NOMO-1 treated with DMSO at 0.1 percent for 48 hours (cell line): ENCODE results near the gene EGFL7.

Source experiments
- DNase-seq: peaks from one replicate; lab custom pipeline; 2025; ENCODE audit not compliant: unreplicated experiment; lab: John Stamatoyannopoulos, UW

The EGFL7 gene

DNA sequence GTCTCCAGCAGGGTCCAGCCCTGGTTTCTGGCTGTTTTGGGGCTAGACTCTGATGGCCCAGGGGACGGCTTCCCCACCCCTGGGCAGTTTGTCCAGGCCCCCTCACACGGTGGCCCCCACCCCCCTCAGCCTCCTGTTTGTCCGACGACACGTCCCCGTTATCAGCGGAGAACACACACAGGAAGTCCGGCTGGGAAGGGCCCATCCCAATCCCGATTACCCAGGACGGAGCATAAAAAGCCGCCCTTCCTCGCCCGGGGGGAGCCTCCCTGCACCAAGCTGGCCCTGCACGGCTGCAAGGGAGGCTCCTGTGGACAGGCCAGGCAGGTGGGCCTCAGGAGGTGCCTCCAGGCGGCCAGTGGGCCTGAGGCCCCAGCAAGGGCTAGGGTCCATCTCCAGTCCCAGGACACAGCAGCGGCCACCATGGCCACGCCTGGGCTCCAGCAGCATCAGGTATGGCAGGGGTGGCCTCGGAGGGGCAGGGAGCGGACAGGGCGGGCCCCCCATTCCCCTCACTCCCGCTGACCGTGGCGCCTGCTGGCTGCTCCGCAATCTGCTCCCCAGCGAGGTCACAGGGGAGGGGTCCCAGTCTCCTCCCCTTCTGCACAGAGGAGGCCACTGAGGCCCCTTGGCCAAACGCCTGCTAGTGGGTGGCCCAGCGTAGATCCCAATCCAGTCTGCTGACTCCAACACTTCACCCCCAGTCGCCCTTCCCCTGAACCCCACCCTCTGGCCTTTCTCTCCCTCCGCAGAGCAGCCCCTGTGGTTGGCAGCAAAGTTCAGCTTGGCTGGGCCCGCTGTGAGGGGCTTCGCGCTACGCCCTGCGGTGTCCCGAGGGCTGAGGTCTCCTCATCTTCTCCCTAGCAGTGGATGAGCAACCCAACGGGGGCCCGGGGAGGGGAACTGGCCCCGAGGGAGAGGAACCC, at the start of gene EGFL7:
EGFL7 (plus strand) TSS at position 261 of the 926 bp plus-strand sequence. CDS start 5,367 bp downstream, outside the sequence.
- no peak for DNase-seq

DNA sequence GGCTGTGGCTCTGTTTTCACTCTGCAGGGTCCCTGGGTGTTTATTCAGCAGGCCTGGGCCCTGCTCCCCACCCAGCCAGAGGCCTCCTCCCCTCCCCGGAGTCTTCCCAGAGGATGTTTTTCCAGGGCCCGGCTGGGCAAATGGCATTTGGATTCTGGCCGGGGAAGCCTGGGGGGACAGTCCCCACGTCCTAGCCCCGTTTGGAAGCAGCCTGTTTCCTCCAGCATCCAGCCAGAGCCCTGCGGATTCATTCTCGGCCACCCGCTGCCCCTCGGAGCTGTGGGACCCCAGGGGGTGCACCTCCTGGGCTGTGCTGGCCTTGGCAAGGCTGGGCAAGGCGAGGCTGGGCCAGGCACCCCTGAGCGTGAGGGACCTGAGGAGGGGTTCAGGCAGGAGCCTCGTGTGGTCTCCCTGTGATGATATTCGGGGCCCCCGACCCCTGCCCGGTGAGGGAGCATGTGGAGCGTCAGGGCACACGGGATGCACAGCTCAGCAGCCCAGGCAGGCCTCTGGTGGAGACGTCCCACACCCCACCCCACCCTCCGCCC, 48.8 kb upstream of the EGFL7 start:
- no peak for DNase-seq

DNA sequence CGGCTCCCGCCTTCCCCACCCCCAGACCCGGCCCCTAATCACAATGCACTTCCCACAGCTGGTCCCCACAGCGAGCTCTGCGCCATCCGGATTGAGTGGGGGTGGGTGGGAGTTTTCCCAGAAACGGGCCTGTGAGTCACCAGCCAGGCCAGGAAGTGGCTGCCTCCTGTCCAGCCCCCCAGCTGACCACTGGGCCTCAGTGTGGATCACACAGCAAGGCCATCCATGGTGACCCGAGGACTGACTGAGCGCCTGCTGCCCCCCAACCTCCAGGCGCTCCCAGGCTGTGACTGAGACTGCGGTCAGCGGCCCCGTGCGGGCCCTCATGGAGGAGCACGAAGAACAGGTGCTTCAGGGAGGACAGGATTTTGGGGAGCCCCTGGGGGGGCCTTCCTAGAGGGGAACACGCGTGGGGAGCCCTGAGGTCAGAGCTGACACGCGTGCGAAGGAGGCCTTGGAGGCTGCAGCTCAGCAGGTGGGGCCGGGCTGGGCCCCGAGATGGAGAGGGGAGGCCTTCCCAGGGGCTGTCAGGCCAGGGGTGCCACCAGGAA, 48.3 kb upstream of the EGFL7 start:
- DNase-seq, result no peak

- DNase-seq, result no peak
Measured at GRCh38 chr9:136614967-136615623, 47.6 kb upstream of the EGFL7 start.

DNA sequence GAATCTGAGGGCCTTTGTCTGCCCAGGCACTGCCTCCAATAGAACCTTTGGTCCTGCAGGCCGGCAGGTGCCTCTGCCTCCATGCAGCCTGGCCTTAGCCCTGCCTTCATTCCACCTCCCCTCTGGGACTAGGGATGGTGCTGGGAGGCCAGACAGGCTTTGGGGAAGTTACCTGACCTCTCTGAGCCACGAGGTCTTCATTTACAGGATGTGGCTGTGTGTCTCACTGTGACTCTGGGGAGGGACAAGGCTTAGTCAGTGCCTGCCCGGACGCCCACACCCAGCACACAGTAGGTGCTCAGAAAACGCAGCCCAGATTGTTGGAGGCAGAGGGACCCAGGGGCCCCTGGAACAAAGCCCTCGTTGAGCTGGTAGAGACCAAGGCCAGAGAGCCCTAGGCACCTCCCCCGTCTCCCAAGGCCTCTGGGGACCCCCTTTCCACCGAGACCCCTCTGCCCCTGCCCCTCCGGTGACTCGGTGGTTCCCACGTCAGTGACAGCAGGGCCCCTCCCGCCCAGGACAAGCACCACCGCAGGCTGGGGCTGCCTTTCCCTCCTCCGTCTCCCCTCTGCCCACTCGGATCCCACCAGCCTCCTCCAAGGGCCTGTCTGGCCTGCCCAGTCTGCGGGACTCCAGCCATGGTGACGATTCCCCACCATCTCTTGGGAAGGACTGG, 46.9 kb upstream of the EGFL7 start:
- peak; percentile 41 for DNase-seq

DNA sequence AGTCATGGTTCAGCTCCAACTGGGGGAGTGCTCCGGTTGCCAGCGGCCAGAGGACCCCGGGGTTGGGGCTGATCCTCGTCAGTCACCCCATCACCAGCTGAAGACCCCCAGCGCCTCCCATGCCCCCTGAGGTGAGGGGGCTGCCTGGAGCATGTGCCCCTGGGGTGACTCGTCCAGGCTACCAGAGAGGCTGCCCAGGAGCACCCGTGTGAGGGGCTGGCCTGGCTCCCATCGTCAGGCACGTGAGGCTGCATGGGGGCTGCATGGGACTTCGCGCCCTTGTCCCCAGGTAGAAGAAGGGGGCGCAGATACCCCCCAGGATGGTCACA, 46.4 kb upstream of the EGFL7 start:
- DNase-seq, result no peak

GRCh38 chr9:136616948-136617695, 45.6 kb upstream of the EGFL7 start:
- no peak for DNase-seq

- DNase-seq, result no peak
Measured at GRCh38 chr9:136617746-136618579, 44.8 kb upstream of the EGFL7 start.

DNA sequence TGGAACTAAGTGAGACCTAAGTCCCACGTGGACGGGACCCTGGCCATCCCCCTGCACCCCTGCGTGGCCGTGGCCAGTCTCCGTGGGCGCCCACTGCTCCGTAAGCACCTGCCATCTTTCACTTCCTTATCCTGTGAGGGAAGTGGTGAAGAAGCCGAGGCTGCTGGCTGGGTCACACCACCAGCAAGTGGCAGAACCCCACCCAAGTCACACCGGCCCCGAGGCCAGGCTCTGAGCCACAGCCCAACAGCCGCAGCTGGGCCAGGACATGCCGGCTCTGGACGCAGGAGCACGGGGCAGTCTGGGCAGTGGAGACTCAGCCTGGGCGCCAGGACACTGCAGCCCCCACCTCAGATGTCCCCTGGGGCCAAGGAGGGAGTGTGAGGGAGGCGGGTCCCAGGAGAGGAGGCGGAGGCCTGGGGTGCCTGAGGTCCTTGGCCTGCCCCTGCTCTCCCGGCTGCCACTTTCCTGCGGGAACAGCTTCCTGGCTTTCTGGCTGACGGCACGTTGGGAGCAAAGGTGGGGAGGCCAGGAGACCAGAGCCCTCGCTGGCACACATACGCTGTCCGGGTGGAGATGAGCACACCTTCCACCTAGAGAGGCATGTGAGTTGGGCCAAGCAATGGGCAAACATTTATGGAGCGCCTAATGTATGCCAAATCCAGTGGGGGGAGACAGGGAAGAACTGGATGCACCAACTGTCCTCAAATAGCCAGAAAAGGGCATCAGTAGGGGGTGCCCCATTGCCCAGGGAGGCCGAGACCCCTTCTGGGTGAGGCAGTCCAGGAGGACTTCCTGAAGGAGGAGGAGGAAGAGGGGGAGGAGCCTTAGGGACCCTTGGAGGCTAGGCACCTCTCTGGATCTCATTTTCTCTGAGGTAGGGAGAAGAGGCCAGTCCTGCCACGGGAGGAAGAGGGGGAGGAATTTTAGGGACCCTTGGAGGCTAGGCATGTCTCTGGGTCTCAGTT, 43.9 kb upstream of the EGFL7 start:
- DNase-seq, result peak; percentile 96

GRCh38 chr9:136619742-136620440, 42.8 kb upstream of the EGFL7 start:
- DNase-seq, result peak; percentile 91

DNA sequence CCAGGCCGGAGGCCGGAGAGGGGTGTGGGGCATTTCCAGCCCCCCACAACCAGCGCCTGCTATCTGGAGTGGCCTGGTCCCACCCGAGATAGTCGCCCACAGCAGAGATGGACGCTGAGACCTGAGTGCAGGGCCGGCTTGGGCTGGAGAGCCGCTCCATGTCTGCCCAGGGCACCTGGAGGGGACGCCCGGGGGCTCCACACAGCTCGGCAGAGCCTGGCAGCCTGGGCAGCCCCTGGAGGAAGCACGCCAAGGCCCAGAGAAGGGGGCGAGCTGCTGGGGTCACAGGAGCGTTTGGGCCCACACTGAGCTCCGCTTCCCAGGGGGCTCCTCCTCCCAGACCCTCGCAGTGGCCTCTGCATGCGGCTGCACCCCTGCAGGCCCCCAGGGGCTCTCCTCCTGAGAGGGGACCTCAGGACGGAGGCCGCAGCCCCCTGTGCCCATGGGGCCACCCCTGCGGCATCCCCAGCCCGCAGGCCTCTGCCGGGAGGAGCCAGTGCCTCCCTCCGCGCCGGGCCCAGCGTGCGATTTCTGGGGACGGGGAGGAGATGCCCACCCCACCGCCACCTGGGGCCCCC, 42.2 kb upstream of the EGFL7 start:
- peak; percentile 61 for DNase-seq

- peak; percentile 75 for DNase-seq
Measured at GRCh38 chr9:136621019-136621733, 41.5 kb upstream of the EGFL7 start.

DNA sequence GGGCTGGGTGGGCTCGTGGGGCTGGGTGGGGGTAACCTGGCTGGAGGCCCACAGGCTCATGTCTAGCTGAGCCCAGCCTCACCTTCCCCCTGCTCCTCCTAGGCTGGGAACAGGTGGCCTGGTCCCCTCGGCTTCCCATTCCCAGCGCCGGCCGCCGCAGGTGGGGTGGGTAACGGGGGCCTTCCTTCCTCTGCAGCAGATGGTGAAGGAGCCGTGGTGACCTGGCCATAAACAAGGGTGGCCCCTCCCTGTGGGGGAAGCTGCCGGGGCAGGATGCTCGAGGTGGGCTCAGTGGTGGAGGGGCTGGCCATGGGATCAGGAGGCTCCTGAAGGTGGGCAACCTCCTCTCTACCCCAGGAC, 41.0 kb upstream of the EGFL7 start:
- DNase-seq, result no peak

GRCh38 chr9:136622538-136622948, 40.2 kb upstream of the EGFL7 start:
- no peak for DNase-seq

GRCh38 chr9:136623016-136623841, 39.5 kb upstream of the EGFL7 start:
- peak; percentile 21 for DNase-seq

GRCh38 chr9:136623842-136624183, 38.9 kb upstream of the EGFL7 start:
- peak; percentile 68 for DNase-seq
